Vagina (tissue), 2 donors: ENCODE measurements around the gene DIAPH2.

ENCODE experiments used
- POLR2AphosphoS5 ChIP-seq, 2 donors: sonication (generic); formaldehyde crosslinking; IDR thresholded peaks; one replicate each; pipeline ENCODE4 v1.9.0; 2017; ENCODE audit warnings: antibody characterized with exemption in 2 of 2, mild to moderate bottlenecking in 2 of 2, low read depth in 1 of 2; ENCODE audit not compliant: insufficient read depth in 1 of 2
- TF ChIP-seq, protein P1 (sequence below), 3 experiments: fragments of 450-650 bp in 2 of 3; fragments of 200-600 bp in 1 of 3; sonication (generic) in 1 of 3; IDR thresholded peaks; one replicate each; pipeline ENCODE4 v1.5.1; 2017 to 2019; ENCODE audit warnings: antibody characterized with exemption in 3 of 3, mild to moderate bottlenecking in 2 of 3, moderate library complexity in 2 of 3

DNA sequence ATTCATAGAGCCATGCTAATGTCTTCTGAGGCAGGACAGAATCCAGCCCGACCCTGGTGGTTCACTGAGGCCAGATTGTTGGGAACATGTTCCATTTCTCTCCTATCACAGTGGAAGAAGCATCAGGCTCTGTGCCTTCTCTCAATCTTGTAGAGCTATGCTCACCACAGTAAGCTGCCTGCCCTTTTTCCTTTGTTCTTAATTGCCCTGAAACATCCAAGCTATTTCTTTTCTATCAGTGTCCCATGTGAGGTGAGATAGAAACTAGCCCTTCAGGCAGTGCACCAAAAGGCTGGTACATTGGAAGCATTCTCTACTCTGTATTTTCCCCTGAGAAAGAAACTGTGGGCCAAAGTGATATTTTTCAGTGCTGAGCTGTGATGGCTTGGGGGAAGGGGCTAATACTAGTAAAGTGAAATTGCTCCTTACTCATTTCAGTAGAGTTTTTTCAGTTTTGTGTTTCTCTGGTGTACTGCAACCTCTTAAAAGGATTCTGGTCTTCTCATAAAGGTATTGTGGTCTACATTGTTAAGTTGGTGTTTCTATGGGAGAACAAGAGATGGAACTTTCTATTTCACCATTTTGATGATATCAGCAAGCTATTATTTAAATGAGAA is 810.2 kb downstream of the DIAPH2 start:
- TF ChIP-seq, protein P1, sequence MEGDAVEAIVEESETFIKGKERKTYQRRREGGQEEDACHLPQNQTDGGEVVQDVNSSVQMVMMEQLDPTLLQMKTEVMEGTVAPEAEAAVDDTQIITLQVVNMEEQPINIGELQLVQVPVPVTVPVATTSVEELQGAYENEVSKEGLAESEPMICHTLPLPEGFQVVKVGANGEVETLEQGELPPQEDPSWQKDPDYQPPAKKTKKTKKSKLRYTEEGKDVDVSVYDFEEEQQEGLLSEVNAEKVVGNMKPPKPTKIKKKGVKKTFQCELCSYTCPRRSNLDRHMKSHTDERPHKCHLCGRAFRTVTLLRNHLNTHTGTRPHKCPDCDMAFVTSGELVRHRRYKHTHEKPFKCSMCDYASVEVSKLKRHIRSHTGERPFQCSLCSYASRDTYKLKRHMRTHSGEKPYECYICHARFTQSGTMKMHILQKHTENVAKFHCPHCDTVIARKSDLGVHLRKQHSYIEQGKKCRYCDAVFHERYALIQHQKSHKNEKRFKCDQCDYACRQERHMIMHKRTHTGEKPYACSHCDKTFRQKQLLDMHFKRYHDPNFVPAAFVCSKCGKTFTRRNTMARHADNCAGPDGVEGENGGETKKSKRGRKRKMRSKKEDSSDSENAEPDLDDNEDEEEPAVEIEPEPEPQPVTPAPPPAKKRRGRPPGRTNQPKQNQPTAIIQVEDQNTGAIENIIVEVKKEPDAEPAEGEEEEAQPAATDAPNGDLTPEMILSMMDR (IDR thresholded peaks at IDR 0.05): no peak
- no peak for TF ChIP-seq POLR2AphosphoS5 (IDR thresholded peaks at IDR 0.05; ENCODE audit: insufficient read depth in 1 of 2, low read depth in 1 of 2)
